H1 (cell line): ENCODE data around the gene IL9. TPM values are rescaled to one million over a fixed set of nuclear protein-coding genes. Genes with fewer than 3 reads are reported as not detected.

Source experiments
- CTCF ChIA-PET: fragments of 300-600 bp; sonication (Branson Sonifier 250); formaldehyde crosslinking; loops from one replicate; lab custom pipeline; 2021; ENCODE audit not compliant: partially characterized antibody; lab: Charles Lee
- POLR2A ChIA-PET: fragments of 300-600 bp; sonication (Branson Sonifier 250); formaldehyde crosslinking; loops from one replicate; lab custom pipeline; 2021; ENCODE audit warnings: inconsistent platforms; ENCODE audit not compliant: partially characterized antibody; lab: Charles Lee
- DNase-seq, 2 experiments: peaks; one replicate each; pipeline versions ENCODE4 v3.0.0 to v3.0.0-alpha.2; 2010 to 2022; ENCODE audit warnings: low spot score in 2 of 2, low read depth in 1 of 2, mixed read lengths in 1 of 2
- FAIRE-seq: peaks from 2 replicates; lab custom pipeline; 2011; peaks lifted over from hg19 to GRCh38; lab: Jason Lieb, UNC
- H2AFZ ChIP-seq: 2 replicates; pipeline ENCODE4 v1.8.1; 2012; ENCODE audit warnings: low read length, inconsistent platforms
- H2AK5ac ChIP-seq: 2 replicates; pipeline ENCODE4 v1.6.1; 2013; ENCODE audit warnings: low read depth, low read length
- H2BK120ac ChIP-seq: replicated peaks from 2 replicates; pipeline ENCODE3; 2013; ENCODE audit warnings: low read depth, low read length, inconsistent platforms
- H2BK12ac ChIP-seq: 2 replicates; pipeline ENCODE4 v1.6.1; 2013; ENCODE audit warnings: low read depth, low read length
- H2BK15ac ChIP-seq: 2 replicates; pipeline ENCODE4 v1.6.1; 2013; ENCODE audit warnings: low read length
- H2BK20ac ChIP-seq: 2 replicates; pipeline ENCODE4 v1.6.1; 2013; ENCODE audit warnings: low read length
- H2BK5ac ChIP-seq: 2 replicates; pipeline ENCODE4 v1.6.1; 2013; ENCODE audit warnings: low read depth, low read length
- H3K14ac ChIP-seq: 2 replicates; pipeline ENCODE4 v1.6.1; 2013; ENCODE audit warnings: inconsistent platforms; ENCODE audit not compliant: insufficient read length
- H3K18ac ChIP-seq: 2 replicates; pipeline ENCODE4 v1.6.1; 2013; ENCODE audit warnings: low read length; ENCODE audit errors: extremely low read depth
- H3K23ac ChIP-seq: 2 replicates; pipeline ENCODE4 v1.6.1; 2013; ENCODE audit warnings: inconsistent platforms; ENCODE audit not compliant: insufficient read length
- H3K23me2 ChIP-seq: 2 replicates; pipeline ENCODE4 v1.6.1; 2013; ENCODE audit warnings: low read depth, low read length
- H3K27ac ChIP-seq: 2 replicates; pipeline ENCODE4 v1.6.1; 2011; ENCODE audit warnings: low read depth, low read length, inconsistent platforms
- H3K27me3 ChIP-seq, 4 experiments: replicated peaks in 1 of 4; 1 replicate in 1 of 4; 2 replicates in 3 of 4; pipeline versions ENCODE4 v1.6.1 to v1.8.1; 2011 to 2013; ENCODE audit warnings: low read length in 3 of 4, mild to moderate bottlenecking in 3 of 4, inconsistent platforms in 2 of 4, mixed read lengths in 2 of 4, moderate library complexity in 1 of 4; ENCODE audit not compliant: control insufficient read depth in 3 of 4, insufficient read depth in 3 of 4; ENCODE audit errors: extremely low read depth in 1 of 4
- H3K36me3 ChIP-seq, 4 experiments: 2 replicates each; pipeline versions ENCODE4 v1.6.1 to v1.8.1; 2011 to 2013; ENCODE audit warnings: mild to moderate bottlenecking in 4 of 4, low read length in 3 of 4, moderate library complexity in 2 of 4, control low read depth in 1 of 4, inconsistent platforms in 1 of 4; ENCODE audit not compliant: insufficient read depth in 4 of 4, control insufficient read depth in 2 of 4
- H3K4ac ChIP-seq: replicated peaks from 2 replicates; pipeline ENCODE3; 2013; ENCODE audit warnings: low read length, low read depth, mixed read lengths, inconsistent platforms; ENCODE audit not compliant: insufficient read length
- H3K4me1 ChIP-seq, 4 experiments: replicated peaks in 1 of 4; 1 replicate in 1 of 4; 2 replicates in 3 of 4; pipeline versions ENCODE4 v1.6.1 to v1.8.1; 2011 to 2013; ENCODE audit warnings: low read length in 3 of 4, inconsistent platforms in 2 of 4, mixed read lengths in 1 of 4; ENCODE audit not compliant: insufficient read depth in 4 of 4, control insufficient read depth in 3 of 4
- H3K4me2 ChIP-seq, 2 experiments: 2 replicates each; pipeline versions ENCODE4 v1.6.1 to v1.8.1; 2011 to 2013; ENCODE audit warnings: low read depth in 2 of 2, low read length in 2 of 2, control low read depth in 1 of 2, inconsistent platforms in 1 of 2, mild to moderate bottlenecking in 1 of 2; ENCODE audit not compliant: insufficient read depth in 1 of 2
- H3K4me3 ChIP-seq, 4 experiments: fragments of 200-600, 300-600 bp in 1 of 4; sonication (generic), shearing (Covaris generic), sonication (Bioruptor Twin) in 1 of 4; 2 replicates each; pipeline versions ENCODE4 v1.5.1 to v1.8.1; 2011 to 2016; ENCODE audit warnings: low read length in 4 of 4, low read depth in 3 of 4, control low read depth in 2 of 4, inconsistent platforms in 2 of 4, mild to moderate bottlenecking in 2 of 4, mixed read lengths in 1 of 4, moderate library complexity in 1 of 4; ENCODE audit not compliant: insufficient read depth in 2 of 4; ENCODE audit errors: extremely low read depth in 1 of 4
- H3K56ac ChIP-seq: replicated peaks from 2 replicates; pipeline ENCODE3; 2013; ENCODE audit warnings: low read depth, mild to moderate bottlenecking, mixed read lengths, low read length, inconsistent platforms; ENCODE audit not compliant: insufficient read length
- H3K79me1 ChIP-seq: 2 replicates; pipeline ENCODE4 v1.6.1; 2013; ENCODE audit warnings: low read depth, low read length, control low read depth
- H3K79me2 ChIP-seq, 2 experiments: 2 replicates each; pipeline versions ENCODE4 v1.6.1 to v1.8.1; 2012 to 2013; ENCODE audit warnings: low read length in 2 of 2, mild to moderate bottlenecking in 2 of 2, inconsistent platforms in 1 of 2; ENCODE audit not compliant: insufficient read depth in 2 of 2, control insufficient read depth in 1 of 2
- H3K9ac ChIP-seq, 4 experiments: replicated peaks in 1 of 4; 1 replicate in 1 of 4; 2 replicates in 3 of 4; pipeline versions ENCODE4 v1.6.1 to v1.8.1; 2011 to 2013; ENCODE audit warnings: low read depth in 3 of 4, low read length in 3 of 4, control low read depth in 2 of 4, mild to moderate bottlenecking in 2 of 4, moderate library complexity in 2 of 4, inconsistent platforms in 1 of 4; ENCODE audit errors: extremely low read depth in 1 of 4
- H3K9me3 ChIP-seq, 2 experiments: 2 replicates each; pipeline versions ENCODE4 v1.6.1 to v1.8.1; 2012 to 2013; ENCODE audit warnings: mild to moderate bottlenecking in 2 of 2, moderate library complexity in 2 of 2, control low read depth in 1 of 2, inconsistent platforms in 1 of 2, low read depth in 1 of 2, low read length in 1 of 2, mixed read lengths in 1 of 2; ENCODE audit not compliant: insufficient read depth in 2 of 2
- H4K20me1 ChIP-seq, 2 experiments: replicated peaks in 1 of 2; 2 replicates each; pipeline versions ENCODE3 to v1.8.1; 2011 to 2013; ENCODE audit warnings: inconsistent platforms in 2 of 2, low read length in 2 of 2, mild to moderate bottlenecking in 1 of 2; ENCODE audit not compliant: insufficient read depth in 2 of 2, control insufficient read depth in 1 of 2
- H4K5ac ChIP-seq: 2 replicates; pipeline ENCODE4 v1.6.1; 2013; ENCODE audit warnings: low read length, low read depth, mixed read lengths, inconsistent platforms; ENCODE audit not compliant: insufficient read length
- H4K8ac ChIP-seq: 2 replicates; pipeline ENCODE4 v1.8.0; 2013; ENCODE audit warnings: mild to moderate bottlenecking, moderate library complexity, low read length, inconsistent platforms; ENCODE audit not compliant: insufficient read depth; ENCODE audit errors: extremely low read depth
- H4K91ac ChIP-seq: replicated peaks from 2 replicates; pipeline ENCODE3; 2013; ENCODE audit warnings: low read length, mixed read lengths, inconsistent platforms; ENCODE audit not compliant: insufficient read length
- ATF3 ChIP-seq: IDR thresholded peaks from 2 replicates; pipeline ENCODE4 v1.6.1; 2011; ENCODE audit warnings: low read depth, mild to moderate bottlenecking, low read length; ENCODE audit not compliant: insufficient read depth
- BRCA1 ChIP-seq: IDR thresholded peaks from 2 replicates; pipeline ENCODE4 v1.6.1; 2012; ENCODE audit warnings: low read depth, low read length, improper control_type of control experiment
- CBX5 ChIP-seq: fragments of 300-800, 300-1000 bp; sonication (generic); IDR thresholded peaks from 2 replicates; pipeline ENCODE4 v1.7.1; 2016; ENCODE audit warnings: antibody characterized with exemption, low read length, low read depth
- HDAC6 ChIP-seq: IDR thresholded peaks from one replicate; pipeline ENCODE4 v1.7.1; 2012; ENCODE audit warnings: low read depth, mild to moderate bottlenecking, inconsistent platforms, low read length, moderate library complexity
- KDM5A ChIP-seq: fragments of 200-600 bp; IDR thresholded peaks from 2 replicates; pipeline ENCODE4 v1.7.1; 2012; ENCODE audit warnings: mild to moderate bottlenecking, low read length, inconsistent platforms, mixed read lengths
- SP1 ChIP-seq: IDR thresholded peaks from 2 replicates; pipeline ENCODE4 v1.6.1; 2011; ENCODE audit warnings: low read depth, low read length
- SRF ChIP-seq: IDR thresholded peaks from 2 replicates; pipeline ENCODE4 v1.6.1; 2011; ENCODE audit warnings: mild to moderate bottlenecking, low read depth, low read length, moderate library complexity
- TCF12 ChIP-seq: IDR thresholded peaks from 2 replicates; pipeline ENCODE4 v1.6.1; 2011; ENCODE audit warnings: low read depth, mild to moderate bottlenecking, low read length
- TEAD4 ChIP-seq: IDR thresholded peaks from 2 replicates; pipeline ENCODE4 v1.6.1; 2012; ENCODE audit warnings: low read depth, low read length, inconsistent platforms, mixed read lengths
- WGBS, 2 experiments: shearing (Covaris generic) in 1 of 2; methylation state at CpG; one replicate each; pipeline versions ENCODE4 v1.1.6 to v1.1.7; 2013 to 2015; ENCODE audit warnings: low lambda C conversion rate in 2 of 2, mixed read lengths in 2 of 2, inconsistent platforms in 1 of 2, low coverage in 1 of 2, missing lambda C conversion rate in 1 of 2; ENCODE audit not compliant: insufficient replicate concordance in 2 of 2, insufficient coverage in 1 of 2, insufficient read length in 1 of 2; ENCODE audit errors: extremely low coverage in 1 of 2, missing lambda C conversion rate in 1 of 2; 5-methylcytosine and 5-hydroxymethylcytosine counted together
- polyA plus RNA-seq, 7 experiments: library from polyadenylated mRNA; depleted of rRNA in 3 of 7; stranded (reverse) in 5 of 7; unstranded in 2 of 7; fragments of >200 nt in 5 of 7; fragments of 200-250 nt in 2 of 7; gene quantifications; 1 replicate in 5 of 7; 2 replicates in 1 of 7; 4 replicates in 1 of 7; pipeline versions ENCODE4 v1.2.1 to v1.2.3, GENCODE V29; 2011 to 2013; ENCODE audit warnings: missing spikeins in 2 of 7, mixed read lengths in 2 of 7
- total RNA-seq: library from RNA; stranded (reverse); fragmentation: NEBNext Ultra II Directional; extraction: Animal tissue kit (Norgen Biotek cat#: 25700); gene quantifications from 2 replicates; pipeline ENCODE4 v1.2.1, GENCODE V29; 2021

The IL9 gene
- total and polyA plus RNA-seq, 2 of the 8 experiments (the other 6 are each of a cell fraction or from before 2014, with no cell fraction given): not detected

- H4K5ac ChIP-seq: no peak overlapping the region
- POLR2A ChIA-PET: no interaction called here
- no peaks in the 10 kb centered on the region for H3K27me3 ChIP-seq
- H3K56ac ChIP-seq: no peak overlapping the region
- H3K4me1 ChIP-seq: no peaks in the 10 kb centered on the region
- no peak overlapping the region for H2BK12ac ChIP-seq
- H3K14ac ChIP-seq: no peak overlapping the region
- H3K4me3 ChIP-seq: no peak overlapping the region
- no peaks in the 10 kb centered on the region for H3K23me2 ChIP-seq
- no peak overlapping the region for H3K9ac ChIP-seq
- no peak overlapping the region for H3K4me2 ChIP-seq
- H3K23ac ChIP-seq: no peak overlapping the region
- 74% methylated on average over 9 of the region's 9 CpGs; no CpG with 5 or more reads in 1 of the 2 experiments for WGBS, 2 experiments
- H4K8ac ChIP-seq: no peak overlapping the region
- H2BK15ac ChIP-seq: no peak overlapping the region
- no peak overlapping the region for H3K4ac ChIP-seq
- no peak overlapping the region for H2AFZ ChIP-seq
- H3K27ac ChIP-seq: no peak overlapping the region
- DNase-seq (no peak), FAIRE-seq (no peak)
- no peaks in the 10 kb centered on the region for H3K79me1 ChIP-seq
- H3K36me3 ChIP-seq: no peaks in the 10 kb centered on the region
- H2AK5ac ChIP-seq: no peak overlapping the region
- H3K18ac ChIP-seq: no peak overlapping the region
- no peak overlapping the region for H2BK5ac ChIP-seq
- H2BK20ac ChIP-seq: no peak overlapping the region
- no peaks in the 10 kb centered on the region for H3K9me3 ChIP-seq
- H3K79me2 ChIP-seq: no peaks in the 10 kb centered on the region
- no peaks in the 10 kb centered on the region for H4K20me1 ChIP-seq
- no peak overlapping the region for H2BK120ac ChIP-seq
- CTCF ChIA-PET: interaction anchor here (1.9 to 2.1 kb wide), 2 partner anchors 21 to 284 kb away, joined by 5 to 6 read pairs; no protein-coding TSS in a partner anchor
- H4K91ac ChIP-seq: no peak overlapping the region
- TF ChIP-seq KDM5A (no peak), ATF3 (no peak), TEAD4 (no peak), HDAC6 (no peak), SP1 (no peak), SRF (no peak), BRCA1 (no peak), CBX5 (no peak), TCF12 (no peak)
Measured at GRCh38 chr5:135850231-135850630, 45.4 kb downstream of the IL9 start.
